Liver (tissue), 9 donors: ENCODE measurements around the gene ARHGEF16. TPM values are rescaled to one million over a fixed set of nuclear protein-coding genes. Genes with fewer than 3 reads are reported as not detected.

Source experiments
- DNase-seq: peaks from one replicate; pipeline ENCODE4 v3.0.0-alpha.2; 2017; ENCODE audit warnings: low spot score
- H3K27ac ChIP-seq, 2 donors: one replicate each; pipeline ENCODE4 v1.7.0; 2013; ENCODE audit warnings: inconsistent platforms in 2 of 2, low read length in 2 of 2, control low read depth in 1 of 2, low read depth in 1 of 2, mild to moderate bottlenecking in 1 of 2
- H3K27me3 ChIP-seq, 4 donors: one replicate each; pipeline versions ENCODE4 v1.6.1 to v1.7.0; 2013; ENCODE audit warnings: low read length in 3 of 4, inconsistent platforms in 1 of 4, mild to moderate bottlenecking in 1 of 4, moderate library complexity in 1 of 4; ENCODE audit not compliant: control insufficient read depth in 4 of 4, insufficient read depth in 4 of 4
- H3K36me3 ChIP-seq, 4 donors: one replicate each; pipeline versions ENCODE4 v1.6.1 to v1.7.0; 2013; ENCODE audit warnings: low read length in 3 of 4, mild to moderate bottlenecking in 3 of 4, low read depth in 1 of 4, moderate library complexity in 1 of 4; ENCODE audit not compliant: control insufficient read depth in 4 of 4, insufficient read depth in 3 of 4
- H3K4me1 ChIP-seq, 4 donors: one replicate each; pipeline versions ENCODE4 v1.6.1 to v1.7.0; 2013; ENCODE audit warnings: low read length in 3 of 4, mild to moderate bottlenecking in 3 of 4, moderate library complexity in 1 of 4; ENCODE audit not compliant: control insufficient read depth in 4 of 4, insufficient read depth in 4 of 4
- H3K4me3 ChIP-seq, 3 donors: one replicate each; pipeline versions ENCODE4 v1.6.1 to v1.7.0; 2013; ENCODE audit warnings: low read length in 3 of 3, control low read depth in 1 of 3, low read depth in 1 of 3, mild to moderate bottlenecking in 1 of 3
- H3K9ac ChIP-seq, 2 donors: one replicate each; pipeline ENCODE4 v1.7.0; 2013; ENCODE audit warnings: low read length in 2 of 2, mild to moderate bottlenecking in 2 of 2, moderate library complexity in 2 of 2, control low read depth in 1 of 2, low read depth in 1 of 2
- H3K9me3 ChIP-seq, 4 donors: one replicate each; pipeline versions ENCODE4 v1.6.1 to v1.7.0; 2013; ENCODE audit warnings: low read length in 3 of 4; ENCODE audit not compliant: control insufficient read depth in 4 of 4
- EGR1 ChIP-seq, 2 donors: IDR thresholded peaks; 2 replicates each; pipeline ENCODE4 v1.6.1; 2016 to 2018; ENCODE audit warnings: antibody characterized with exemption in 2 of 2, low read depth in 2 of 2
- FOXA1 ChIP-seq: IDR thresholded peaks from 2 replicates; pipeline ENCODE4 v1.6.1; 2016; ENCODE audit warnings: antibody characterized with exemption
- FOXA2 ChIP-seq: IDR thresholded peaks from 2 replicates; pipeline ENCODE4 v1.6.1; 2016; ENCODE audit warnings: antibody characterized with exemption
- GABPA ChIP-seq, 2 donors: IDR thresholded peaks in 1 of 2; conservative IDR thresholded peaks in 1 of 2; 2 replicates each; pipeline ENCODE4 v1.6.1; 2016; ENCODE audit warnings: antibody characterized with exemption in 2 of 2, mild to moderate bottlenecking in 1 of 2, moderate library complexity in 1 of 2
- HNF4A ChIP-seq, 2 donors: conservative IDR thresholded peaks; 2 replicates each; pipeline ENCODE4 v1.6.1; 2016; ENCODE audit warnings: antibody characterized with exemption in 2 of 2, mild to moderate bottlenecking in 2 of 2
- HNF4G ChIP-seq: IDR thresholded peaks from 2 replicates; pipeline ENCODE4 v1.6.1; 2016; ENCODE audit warnings: antibody characterized with exemption
- JUND ChIP-seq, 2 donors: IDR thresholded peaks; 2 replicates each; pipeline ENCODE4 v1.6.1; 2016; ENCODE audit warnings: antibody characterized with exemption in 2 of 2
- NR2F2 ChIP-seq: IDR thresholded peaks from 2 replicates; pipeline ENCODE4 v1.6.1; 2016; ENCODE audit warnings: antibody characterized with exemption
- SP1 ChIP-seq: IDR thresholded peaks from 2 replicates; pipeline ENCODE4 v1.6.1; 2018; ENCODE audit warnings: antibody characterized with exemption, mild to moderate bottlenecking
- TAF1 ChIP-seq: conservative IDR thresholded peaks from 2 replicates; pipeline ENCODE4 v1.6.1; 2016; ENCODE audit warnings: antibody characterized with exemption, mild to moderate bottlenecking
- YY1 ChIP-seq: IDR thresholded peaks from 2 replicates; pipeline ENCODE4 v1.6.1; 2016; ENCODE audit warnings: antibody characterized with exemption, mild to moderate bottlenecking
- WGBS: extraction: QIAGEN DNeasy Blood & Tissue Kit; methylation state at CpG from one replicate; pipeline ENCODE4 v1.1.7; 2013; 5-methylcytosine and 5-hydroxymethylcytosine counted together
- polyA plus RNA-seq, 2 donors: library from polyadenylated mRNA; stranded (reverse) in 1 of 2; unstranded in 1 of 2; fragments of 200-250 nt in 1 of 2; fragments of >200 nt in 1 of 2; fragmentation: Nextera tagmentation in 1 of 2; extraction: Ambion mirVana in 1 of 2; gene quantifications; one replicate each; pipeline versions ENCODE4 v1.2.1 to v1.2.3, GENCODE V29; 2013 to 2015
- total RNA-seq, 2 donors: library from RNA; depleted of rRNA; stranded (reverse); fragments of >200 nt; gene quantifications; one replicate each; pipeline ENCODE4 v1.2.3, GENCODE V29; 2014
- TF ChIP-seq, protein P1 (sequence below): IDR thresholded peaks from 2 replicates; pipeline ENCODE4 v1.6.1; 2016; ENCODE audit warnings: antibody characterized with exemption
- TF ChIP-seq, protein P2 (sequence below): IDR thresholded peaks from 2 replicates; pipeline ENCODE4 v1.6.1; 2016; ENCODE audit warnings: antibody characterized with exemption
- TF ChIP-seq, protein P3 (sequence below): fragments of 150-350 bp; IDR thresholded peaks from 2 replicates; pipeline ENCODE4 v1.5.1; 2017; ENCODE audit warnings: improper control_type of control experiment, low read depth, low read length; ENCODE audit not compliant: missing input control
- TF ChIP-seq, protein P4 (sequence below): IDR thresholded peaks from 2 replicates; pipeline ENCODE4 v1.6.1; 2016; ENCODE audit warnings: antibody characterized with exemption
- TF ChIP-seq, protein P5 (sequence below): IDR thresholded peaks from 2 replicates; pipeline ENCODE4 v1.6.1; 2016; ENCODE audit warnings: antibody characterized with exemption, mild to moderate bottlenecking
- donor health status: healthy.
- donor health status: healthy.
- donor health status: healthy.
- donor health status: healthy.
- donor health status: healthy.

Gene ARHGEF16
- total and polyA plus RNA-seq, 4 donors, result 0.65 to 5.6 (median 2.8) TPM

DNA sequence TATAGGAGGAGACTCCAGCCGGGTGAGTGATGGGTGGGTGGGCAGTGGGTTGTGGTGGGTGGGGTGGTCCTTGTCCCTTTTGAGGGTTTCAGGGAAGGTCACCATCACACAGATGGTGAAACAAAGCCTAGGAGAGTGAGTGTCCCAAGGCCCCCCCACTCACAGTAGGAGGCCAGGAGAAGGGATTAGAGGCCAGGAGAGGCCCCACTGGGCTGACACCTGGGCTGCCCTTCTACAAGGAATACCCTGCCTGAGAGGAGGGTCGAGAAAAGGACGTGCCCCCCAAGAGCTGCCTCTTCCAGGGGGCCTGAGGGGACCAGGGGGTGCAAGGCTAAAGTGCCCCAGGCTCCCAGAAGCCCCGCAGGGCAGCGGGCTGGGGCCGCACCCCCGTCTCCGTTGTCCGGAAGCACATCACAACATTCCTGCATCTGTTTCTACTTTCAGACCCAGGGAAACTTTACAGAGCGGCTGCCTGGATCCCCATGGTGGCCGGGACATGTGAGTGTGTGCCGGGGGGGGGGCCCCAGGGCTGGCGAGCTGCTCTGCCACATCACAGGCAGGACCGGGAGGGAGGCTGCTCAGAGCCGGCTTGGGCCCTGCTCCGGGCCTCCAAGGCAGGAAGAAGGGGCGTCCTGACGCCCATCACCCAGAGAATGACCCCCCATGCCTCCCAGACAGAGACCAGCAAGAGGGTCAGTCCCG is 68.2 kb downstream of the ARHGEF16 start:
- Histone ChIP-seq H3K9ac (no peak overlapping the region), H3K27ac (no peak overlapping the region), H3K27me3 (no peaks in the 10 kb centered on the region), H3K9me3 (no peaks in the 10 kb centered on the region), H3K36me3 (no peaks in the 10 kb centered on the region), H3K4me3 (no peak overlapping the region), H3K4me1 (no peaks in the 10 kb centered on the region)
- TF ChIP-seq, protein P1, sequence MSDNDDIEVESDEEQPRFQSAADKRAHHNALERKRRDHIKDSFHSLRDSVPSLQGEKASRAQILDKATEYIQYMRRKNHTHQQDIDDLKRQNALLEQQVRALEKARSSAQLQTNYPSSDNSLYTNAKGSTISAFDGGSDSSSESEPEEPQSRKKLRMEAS, result no peak
- TF ChIP-seq YY1 (no peak), EGR1 (IDR thresholded peaks at IDR 0.05; ENCODE audit: low read depth in 2 of 2) (no peak), SP1 (no peak), JUND (IDR thresholded peaks at IDR 0.05) (no peak), FOXA1 (no peak), FOXA2 (no peak), HNF4A (conservative IDR thresholded peaks at IDR 0.05) (no peak)
- TF ChIP-seq, protein P2, sequence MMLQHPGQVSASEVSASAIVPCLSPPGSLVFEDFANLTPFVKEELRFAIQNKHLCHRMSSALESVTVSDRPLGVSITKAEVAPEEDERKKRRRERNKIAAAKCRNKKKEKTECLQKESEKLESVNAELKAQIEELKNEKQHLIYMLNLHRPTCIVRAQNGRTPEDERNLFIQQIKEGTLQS, result no peak
- TF ChIP-seq, protein P3, sequence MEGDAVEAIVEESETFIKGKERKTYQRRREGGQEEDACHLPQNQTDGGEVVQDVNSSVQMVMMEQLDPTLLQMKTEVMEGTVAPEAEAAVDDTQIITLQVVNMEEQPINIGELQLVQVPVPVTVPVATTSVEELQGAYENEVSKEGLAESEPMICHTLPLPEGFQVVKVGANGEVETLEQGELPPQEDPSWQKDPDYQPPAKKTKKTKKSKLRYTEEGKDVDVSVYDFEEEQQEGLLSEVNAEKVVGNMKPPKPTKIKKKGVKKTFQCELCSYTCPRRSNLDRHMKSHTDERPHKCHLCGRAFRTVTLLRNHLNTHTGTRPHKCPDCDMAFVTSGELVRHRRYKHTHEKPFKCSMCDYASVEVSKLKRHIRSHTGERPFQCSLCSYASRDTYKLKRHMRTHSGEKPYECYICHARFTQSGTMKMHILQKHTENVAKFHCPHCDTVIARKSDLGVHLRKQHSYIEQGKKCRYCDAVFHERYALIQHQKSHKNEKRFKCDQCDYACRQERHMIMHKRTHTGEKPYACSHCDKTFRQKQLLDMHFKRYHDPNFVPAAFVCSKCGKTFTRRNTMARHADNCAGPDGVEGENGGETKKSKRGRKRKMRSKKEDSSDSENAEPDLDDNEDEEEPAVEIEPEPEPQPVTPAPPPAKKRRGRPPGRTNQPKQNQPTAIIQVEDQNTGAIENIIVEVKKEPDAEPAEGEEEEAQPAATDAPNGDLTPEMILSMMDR, result no peak
- TF ChIP-seq, protein P4, sequence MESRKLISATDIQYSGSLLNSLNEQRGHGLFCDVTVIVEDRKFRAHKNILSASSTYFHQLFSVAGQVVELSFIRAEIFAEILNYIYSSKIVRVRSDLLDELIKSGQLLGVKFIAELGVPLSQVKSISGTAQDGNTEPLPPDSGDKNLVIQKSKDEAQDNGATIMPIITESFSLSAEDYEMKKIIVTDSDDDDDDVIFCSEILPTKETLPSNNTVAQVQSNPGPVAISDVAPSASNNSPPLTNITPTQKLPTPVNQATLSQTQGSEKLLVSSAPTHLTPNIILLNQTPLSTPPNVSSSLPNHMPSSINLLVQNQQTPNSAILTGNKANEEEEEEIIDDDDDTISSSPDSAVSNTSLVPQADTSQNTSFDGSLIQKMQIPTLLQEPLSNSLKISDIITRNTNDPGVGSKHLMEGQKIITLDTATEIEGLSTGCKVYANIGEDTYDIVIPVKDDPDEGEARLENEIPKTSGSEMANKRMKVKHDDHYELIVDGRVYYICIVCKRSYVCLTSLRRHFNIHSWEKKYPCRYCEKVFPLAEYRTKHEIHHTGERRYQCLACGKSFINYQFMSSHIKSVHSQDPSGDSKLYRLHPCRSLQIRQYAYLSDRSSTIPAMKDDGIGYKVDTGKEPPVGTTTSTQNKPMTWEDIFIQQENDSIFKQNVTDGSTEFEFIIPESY, result no peak
- DNase-seq, result no peak
- 86% methylated on average over 19 of the region's 19 CpGs for WGBS

DNA sequence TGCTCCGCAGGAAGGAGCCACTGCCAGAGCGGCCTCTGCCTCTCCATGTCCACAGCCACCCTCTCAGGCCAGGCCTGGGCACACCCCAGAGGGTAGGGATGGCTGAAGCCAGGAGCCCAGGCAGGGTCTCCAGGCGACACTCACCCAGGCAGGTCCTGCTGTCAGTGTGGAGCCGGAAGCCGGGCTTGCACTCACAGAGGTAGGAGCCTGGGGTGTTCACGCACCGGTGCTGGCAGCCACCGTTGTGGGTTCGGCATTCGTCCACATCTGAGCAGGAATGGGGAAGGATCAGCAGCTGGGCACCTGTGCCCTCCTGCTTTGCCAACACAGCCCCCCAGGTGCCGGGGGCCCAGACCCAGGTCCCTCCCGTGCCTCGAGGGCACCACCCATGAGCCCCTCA is 69.5 kb downstream of the ARHGEF16 start:
- Histone ChIP-seq H3K9me3 (no peaks in the 10 kb centered on the region), H3K4me1 (peaks cover 0 to 5% (median 3%) of the 10 kb centered on the region in 4 donors), H3K4me3 (no peak overlapping the region), H3K36me3 (no peaks in the 10 kb centered on the region), H3K27ac (no peak overlapping the region), H3K27me3 (no peaks in the 10 kb centered on the region), H3K9ac (no peak overlapping the region)
- no peak for DNase-seq
- TF ChIP-seq GABPA (IDR thresholded peaks at IDR 0.05 in 1 of 2, conservative IDR thresholded peaks at IDR 0.05 in 1 of 2), result no peak
- TF ChIP-seq, protein P5, sequence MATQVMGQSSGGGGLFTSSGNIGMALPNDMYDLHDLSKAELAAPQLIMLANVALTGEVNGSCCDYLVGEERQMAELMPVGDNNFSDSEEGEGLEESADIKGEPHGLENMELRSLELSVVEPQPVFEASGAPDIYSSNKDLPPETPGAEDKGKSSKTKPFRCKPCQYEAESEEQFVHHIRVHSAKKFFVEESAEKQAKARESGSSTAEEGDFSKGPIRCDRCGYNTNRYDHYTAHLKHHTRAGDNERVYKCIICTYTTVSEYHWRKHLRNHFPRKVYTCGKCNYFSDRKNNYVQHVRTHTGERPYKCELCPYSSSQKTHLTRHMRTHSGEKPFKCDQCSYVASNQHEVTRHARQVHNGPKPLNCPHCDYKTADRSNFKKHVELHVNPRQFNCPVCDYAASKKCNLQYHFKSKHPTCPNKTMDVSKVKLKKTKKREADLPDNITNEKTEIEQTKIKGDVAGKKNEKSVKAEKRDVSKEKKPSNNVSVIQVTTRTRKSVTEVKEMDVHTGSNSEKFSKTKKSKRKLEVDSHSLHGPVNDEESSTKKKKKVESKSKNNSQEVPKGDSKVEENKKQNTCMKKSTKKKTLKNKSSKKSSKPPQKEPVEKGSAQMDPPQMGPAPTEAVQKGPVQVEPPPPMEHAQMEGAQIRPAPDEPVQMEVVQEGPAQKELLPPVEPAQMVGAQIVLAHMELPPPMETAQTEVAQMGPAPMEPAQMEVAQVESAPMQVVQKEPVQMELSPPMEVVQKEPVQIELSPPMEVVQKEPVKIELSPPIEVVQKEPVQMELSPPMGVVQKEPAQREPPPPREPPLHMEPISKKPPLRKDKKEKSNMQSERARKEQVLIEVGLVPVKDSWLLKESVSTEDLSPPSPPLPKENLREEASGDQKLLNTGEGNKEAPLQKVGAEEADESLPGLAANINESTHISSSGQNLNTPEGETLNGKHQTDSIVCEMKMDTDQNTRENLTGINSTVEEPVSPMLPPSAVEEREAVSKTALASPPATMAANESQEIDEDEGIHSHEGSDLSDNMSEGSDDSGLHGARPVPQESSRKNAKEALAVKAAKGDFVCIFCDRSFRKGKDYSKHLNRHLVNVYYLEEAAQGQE, result no peak
- TF ChIP-seq TAF1, result no peak
- no peak for TF ChIP-seq HNF4G
- no peak for TF ChIP-seq NR2F2
- no peak for TF ChIP-seq FOXA1
- TF ChIP-seq, protein P3, result no peak
- WGBS, result 96% methylated on average over 13 of the region's 13 CpGs
